CD4-positive, alpha-beta T cell (primary cell): Measurements from ENCODE around the gene PPL. TPM values are rescaled to one million over a fixed set of nuclear protein-coding genes. Genes with fewer than 3 reads are reported as not detected.

ENCODE experiments used
- ATAC-seq: fragments of 200-7000 bp; cut with Tn5 transposase; one replicate; pipeline ENCODE4 v1.10.0; 2022; ENCODE audit warnings: mild to moderate bottlenecking; ENCODE audit not compliant: poor library complexity
- CTCF ChIA-PET: fragments of 350-600 bp; sonication (Branson Sonifier 250); formaldehyde crosslinking; loops from one replicate; lab custom pipeline; 2021; ENCODE audit warnings: antibody characterized with exemption, inconsistent platforms; lab: Charles Lee
- POLR2A ChIA-PET: fragments of 350-600 bp; sonication (Branson Sonifier 250); formaldehyde crosslinking; loops from one replicate; lab custom pipeline; 2021; ENCODE audit warnings: antibody characterized with exemption, inconsistent platforms; lab: Charles Lee
- DNase-seq, 14 experiments: peaks; one replicate each; pipeline ENCODE4 v3.0.0-alpha.2; 2013 to 2020; ENCODE audit warnings: mixed read lengths in 2 of 14
- H3K27ac ChIP-seq, 2 donors: one replicate each; pipeline versions ENCODE4 v1.5.1 to v1.7.0; 2013; ENCODE audit warnings: low read length in 2 of 2, low read depth in 1 of 2, mild to moderate bottlenecking in 1 of 2
- H3K27me3 ChIP-seq, 2 experiments: 1 replicate in 1 of 2; 2 replicates in 1 of 2; pipeline versions ENCODE4 v1.6.1 to v1.7.0; 2013; ENCODE audit warnings: low read length in 2 of 2, control low read depth in 1 of 2, mild to moderate bottlenecking in 1 of 2, moderate library complexity in 1 of 2; ENCODE audit not compliant: insufficient read depth in 2 of 2, control insufficient read depth in 1 of 2
- H3K36me3 ChIP-seq: one replicate; pipeline ENCODE4 v1.6.1; 2013; ENCODE audit warnings: low read length, control low read depth; ENCODE audit not compliant: insufficient read depth
- H3K4me1 ChIP-seq: one replicate; pipeline ENCODE4 v1.6.1; 2013; ENCODE audit warnings: low read length, control low read depth; ENCODE audit not compliant: insufficient read depth
- H3K4me3 ChIP-seq: one replicate; pipeline ENCODE4 v1.5.1; 2013; ENCODE audit warnings: mild to moderate bottlenecking, low read length, moderate library complexity
- H3K9me3 ChIP-seq, 2 experiments: 1 replicate in 1 of 2; 2 replicates in 1 of 2; pipeline versions ENCODE4 v1.6.1 to v1.7.0; 2013; ENCODE audit warnings: low read length in 2 of 2, mild to moderate bottlenecking in 2 of 2, control low read depth in 1 of 2, moderate library complexity in 1 of 2; ENCODE audit not compliant: control insufficient read depth in 1 of 2, insufficient read depth in 1 of 2
- H3K27ac Mint-ChIP-seq: one replicate; pipeline ENCODE4 v1.8.0; 2020; ENCODE audit warnings: mixed read lengths
- H3K27me3 Mint-ChIP-seq: one replicate; pipeline ENCODE4 v1.8.0; 2021; ENCODE audit warnings: mixed read lengths
- H3K36me3 Mint-ChIP-seq: one replicate; pipeline ENCODE4 v1.8.0; 2021; ENCODE audit warnings: low read depth, mixed read lengths
- H3K4me1 Mint-ChIP-seq: one replicate; pipeline ENCODE4 v1.8.0; 2021; ENCODE audit warnings: low read depth, mixed read lengths
- H3K4me3 Mint-ChIP-seq: one replicate; pipeline ENCODE4 v1.8.0; 2020; ENCODE audit warnings: mild to moderate bottlenecking, mixed read lengths
- H3K9me3 Mint-ChIP-seq: one replicate; pipeline ENCODE4 v1.8.0; 2020; ENCODE audit warnings: mixed read lengths
- CTCF ChIP-seq: fragments of 200-600 bp; IDR thresholded peaks from one replicate; pipeline ENCODE4 v1.8.0; 2022; ENCODE audit warnings: antibody characterized with exemption, mild to moderate bottlenecking
- intact Hi-C, 2 experiments: fragments of 100-400 bp; cut with DNase I in 1 of 2; cut with micrococcal nuclease in 1 of 2; formaldehyde crosslinking; loops; one replicate each; pipeline versions ENCODE4 v1.15.1 to v1.9.0; 2023 to 2025; cut with DNase I, micrococcal nuclease
- total RNA-seq, 174 experiments: library from RNA in 2 of 174; stranded (reverse) in 2 of 174; gene quantifications; one replicate each; pipeline ENCODE4 v1.2.3 and lab custom pipeline; 2021 to 2026

Gene PPL
- total RNA-seq, 2 experiments from 2014 or later, result not detected

- Mint-ChIP-seq H3K4me1 (no peaks in the 10 kb centered on the region), H3K27ac (peak overlapping the region; percentile 44), H3K36me3 (peaks cover 60% of the 10 kb centered on the region), H3K4me3 (no peak overlapping the region), H3K9me3 (no peaks in the 10 kb centered on the region), H3K27me3 (no peaks in the 10 kb centered on the region)
- DNase-seq (no peak), ATAC-seq (no peak)
- no peak for TF ChIP-seq CTCF
- ChIA-PET CTCF (no interaction called here), POLR2A (no interaction called here)
- no peak overlapping the region for H3K27ac ChIP-seq
- intact Hi-C loops, result no loop called here
- H3K9me3 ChIP-seq, result peaks cover 0 to 4% of the 10 kb centered on the region in 2 experiments
- H3K4me1 ChIP-seq, result no peaks in the 10 kb centered on the region
- H3K27me3 ChIP-seq, result no peaks in the 10 kb centered on the region
- H3K36me3 ChIP-seq, result peaks cover 54% of the 10 kb centered on the region
- H3K4me3 ChIP-seq, result no peak overlapping the region
Measured at GRCh38 chr16:4884972-4885874, 51.7 kb downstream of the PPL start.

- DNase-seq, result no peak
- ChIA-PET CTCF (no interaction called here), POLR2A (no interaction called here)
- Mint-ChIP-seq H3K9me3 (no peaks in the 10 kb centered on the region), H3K4me1 (no peaks in the 10 kb centered on the region), H3K27me3 (no peaks in the 10 kb centered on the region), H3K4me3 (no peak overlapping the region), H3K27ac (no peak overlapping the region), H3K36me3 (peaks cover 70% of the 10 kb centered on the region)
- Histone ChIP-seq H3K4me1 (no peaks in the 10 kb centered on the region), H3K36me3 (peaks cover 64% of the 10 kb centered on the region), H3K4me3 (no peak overlapping the region), H3K9me3 (peaks cover 0 to 4% of the 10 kb centered on the region in 2 experiments), H3K27ac (no peak overlapping the region), H3K27me3 (no peaks in the 10 kb centered on the region)
- intact Hi-C loops, result no loop called here
- no peak for ATAC-seq
- TF ChIP-seq CTCF, result no peak
Measured at GRCh38 chr16:4884209-4884608, 52.7 kb downstream of the PPL start.

- ATAC-seq (no peak), DNase-seq (no peak)
- Mint-ChIP-seq H3K27me3 (no peaks in the 10 kb centered on the region), H3K36me3 (peaks cover 77% of the 10 kb centered on the region), H3K4me1 (no peaks in the 10 kb centered on the region), H3K9me3 (no peaks in the 10 kb centered on the region), H3K27ac (no peak overlapping the region), H3K4me3 (no peak overlapping the region)
- Histone ChIP-seq H3K27ac (no peak overlapping the region), H3K9me3 (peaks cover 0 to 4% of the 10 kb centered on the region in 2 experiments), H3K36me3 (peaks cover 71% of the 10 kb centered on the region), H3K4me3 (no peak overlapping the region), H3K27me3 (no peaks in the 10 kb centered on the region), H3K4me1 (no peaks in the 10 kb centered on the region)
- CTCF ChIA-PET, result no interaction called here
- POLR2A ChIA-PET, result no interaction called here
- TF ChIP-seq CTCF, result no peak
- intact Hi-C loops, result no loop called here
Measured at GRCh38 chr16:4883501-4883900, 53.4 kb downstream of the PPL start.
